Stomach (tissue), 4 donors: ENCODE data around the gene SENP2.

ENCODE experiments used
- CTCF ChIP-seq, 7 experiments: fragments of 450-650 bp in 4 of 7; fragments of 200-600 bp in 3 of 7; sonication (generic) in 3 of 7; IDR thresholded peaks; one replicate each; pipeline ENCODE4 v1.5.1; 2016 to 2019; ENCODE audit warnings: antibody characterized with exemption in 7 of 7, control low read depth in 2 of 7, mild to moderate bottlenecking in 1 of 7
- EP300 ChIP-seq: sonication (generic); formaldehyde crosslinking; IDR thresholded peaks from one replicate; pipeline ENCODE4 v1.6.1; 2017; ENCODE audit warnings: antibody characterized with exemption
- POLR2A ChIP-seq, 4 donors: fragments of 450-650 bp; IDR thresholded peaks; one replicate each; pipeline ENCODE4 v1.6.1; 2016; ENCODE audit warnings: antibody characterized with exemption in 4 of 4, control low read depth in 2 of 4, mild to moderate bottlenecking in 1 of 4, moderate library complexity in 1 of 4

DNA sequence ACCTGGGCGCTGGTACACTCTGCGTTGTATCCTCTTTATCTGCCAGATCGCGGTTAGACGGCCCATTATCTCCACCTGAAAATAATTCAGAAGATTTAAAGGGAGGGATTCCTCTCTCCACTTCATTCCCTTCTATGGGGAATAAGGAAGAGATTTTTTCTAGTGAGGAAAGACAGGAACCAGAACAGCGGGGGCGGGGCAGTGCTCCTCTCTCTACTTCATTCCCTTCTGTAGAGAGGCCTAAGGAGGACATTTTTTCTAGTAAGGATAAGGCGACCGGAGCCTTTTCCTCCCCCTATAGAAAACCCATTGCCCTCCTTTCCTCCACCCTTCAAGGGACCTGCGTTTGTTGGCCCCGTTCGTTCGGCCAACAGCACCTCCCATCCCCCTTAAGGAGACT, 25.4 kb upstream of the SENP2 start:
- TF ChIP-seq CTCF (IDR thresholded peaks at IDR 0.05) (no peak), EP300 (no peak), POLR2A (IDR thresholded peaks at IDR 0.05) (no peak)
